Activated CD4-positive, alpha-beta T cell treated with anti-CD3 and anti-CD28 coated beads, Interleukin-2, Interleukin-6, amounts not matched to agents 100 ng/mL and 50 ng/mL, durations not matched to agents 16 hours and 8 hours (primary cell): ENCODE measurements around the gene CBLB.

Source experiments
- DNase-seq: peaks from one replicate; pipeline ENCODE4 v3.0.0-alpha.2; 2020

CBLB gene

DNA sequence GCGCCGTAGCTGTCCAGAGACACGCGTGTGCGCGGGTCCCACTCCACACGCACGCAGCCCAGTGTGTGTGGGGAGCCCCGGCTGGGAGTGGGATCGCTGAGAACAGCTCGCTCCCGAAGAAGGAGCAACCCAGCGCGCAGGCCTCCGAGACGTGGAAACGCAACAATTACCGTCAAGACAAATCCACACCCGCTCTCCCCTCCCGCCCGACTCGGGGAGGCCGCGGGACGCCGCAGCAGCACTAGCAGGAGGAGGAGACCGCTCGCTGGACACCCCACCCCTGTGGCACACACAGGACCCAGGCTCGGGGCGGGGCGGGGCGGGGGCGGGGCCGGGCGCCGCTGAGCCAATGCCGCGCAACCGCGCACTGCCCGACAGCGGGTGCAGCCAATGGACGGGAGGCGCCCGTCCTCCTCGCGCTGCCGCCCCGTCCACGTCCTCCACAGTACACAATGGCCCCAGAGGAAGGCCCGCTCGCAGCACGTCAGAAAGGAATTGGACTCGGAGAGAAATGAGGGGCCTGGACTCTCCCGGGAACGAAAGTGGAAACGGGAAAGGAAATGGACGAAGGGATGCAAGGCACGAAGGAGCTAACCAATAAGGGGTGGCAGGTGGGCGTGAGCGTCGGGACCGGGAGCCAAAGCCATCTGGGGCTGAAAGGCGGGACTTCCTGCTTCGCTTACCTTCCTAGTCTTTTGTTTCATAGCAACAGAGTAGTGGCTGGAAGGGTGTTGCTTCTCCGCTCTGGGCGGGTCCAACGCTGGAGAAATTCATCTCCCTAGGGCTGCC lies at the start of gene CBLB:
CBLB (minus strand) TSS at position 271 of the 789 bp plus-strand sequence. CDS start 1,435 bp downstream, outside the sequence.
- peak; percentile 88 for DNase-seq

DNA sequence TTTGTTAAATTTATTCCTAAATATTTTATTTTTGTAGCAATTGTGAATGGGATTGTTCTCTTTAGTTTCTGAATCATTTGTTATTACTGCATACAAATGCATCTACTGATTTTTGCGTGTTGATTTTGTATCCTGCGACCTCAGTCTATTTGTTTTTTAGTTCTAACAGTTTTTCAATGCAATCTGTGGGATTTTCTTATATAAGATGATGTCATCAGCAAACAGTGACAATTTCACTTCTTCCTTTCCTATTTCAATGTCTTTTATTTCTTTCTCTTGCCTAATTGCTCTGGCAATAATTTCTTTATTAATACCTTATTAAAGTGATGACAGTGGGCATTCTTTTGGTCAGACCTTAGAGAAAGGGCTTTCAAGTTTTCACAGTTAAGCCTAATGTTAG lies 48.0 kb upstream of the CBLB start:
- no peak for DNase-seq

DNA sequence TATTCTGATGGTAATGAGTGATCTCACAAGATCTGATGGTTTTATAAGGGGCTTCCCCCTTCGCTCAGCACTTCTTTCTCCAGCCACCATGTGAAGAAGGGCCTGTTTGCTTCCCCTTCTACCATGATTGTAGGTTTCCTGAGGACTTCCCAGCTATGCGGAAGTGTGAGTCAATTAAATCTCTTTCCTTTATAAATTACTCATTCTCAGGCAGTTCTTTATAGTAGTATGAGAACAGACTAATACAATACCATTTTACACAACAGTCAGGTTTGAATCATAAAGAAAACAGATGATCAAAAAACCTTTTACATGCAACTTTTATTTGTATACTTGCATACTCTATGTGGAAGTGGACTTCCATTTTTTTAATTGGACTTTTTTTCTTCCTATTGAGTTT lies 46.7 kb upstream of the CBLB start:
- DNase-seq = no peak

DNA sequence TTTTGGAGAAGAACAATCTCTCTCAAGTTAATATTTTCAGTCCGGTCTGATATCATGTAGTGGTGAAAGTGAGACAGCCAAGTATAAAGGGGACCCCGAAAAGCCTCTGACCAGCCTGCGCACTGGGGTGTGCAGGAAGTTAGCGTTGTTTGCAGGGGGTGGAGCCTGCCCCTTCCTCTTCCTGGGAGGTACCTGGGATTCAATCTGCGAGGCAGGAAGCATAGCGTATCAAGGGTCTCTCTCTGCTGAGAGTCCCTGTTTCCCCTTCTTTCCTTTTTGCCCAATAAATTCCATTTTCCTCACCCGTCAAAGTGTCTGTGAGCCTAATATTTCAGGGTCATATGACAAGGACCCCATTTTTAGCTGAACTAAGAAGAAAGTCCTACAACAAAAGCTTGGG lies 44.8 kb upstream of the CBLB start:
- DNase-seq = no peak

DNA sequence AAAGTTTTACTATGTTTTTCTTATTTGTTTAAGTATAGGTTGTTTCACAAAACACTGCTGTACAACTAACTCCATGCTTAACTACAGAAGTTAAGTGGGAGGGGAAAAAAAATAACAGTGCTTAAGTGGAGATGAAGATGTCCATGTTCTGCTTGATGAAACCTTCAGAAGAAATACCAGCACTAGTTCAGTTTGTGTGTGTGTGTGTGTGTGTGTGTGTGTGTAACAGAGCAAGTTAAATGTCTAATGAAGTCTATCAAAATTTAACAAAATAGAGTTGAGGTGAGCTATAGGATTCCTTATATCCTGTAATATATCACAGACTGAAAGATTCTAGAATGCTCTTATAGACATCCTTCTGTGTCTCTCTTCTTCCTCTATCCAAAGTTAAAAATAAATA lies 44.1 kb upstream of the CBLB start:
- no peak for DNase-seq

DNA sequence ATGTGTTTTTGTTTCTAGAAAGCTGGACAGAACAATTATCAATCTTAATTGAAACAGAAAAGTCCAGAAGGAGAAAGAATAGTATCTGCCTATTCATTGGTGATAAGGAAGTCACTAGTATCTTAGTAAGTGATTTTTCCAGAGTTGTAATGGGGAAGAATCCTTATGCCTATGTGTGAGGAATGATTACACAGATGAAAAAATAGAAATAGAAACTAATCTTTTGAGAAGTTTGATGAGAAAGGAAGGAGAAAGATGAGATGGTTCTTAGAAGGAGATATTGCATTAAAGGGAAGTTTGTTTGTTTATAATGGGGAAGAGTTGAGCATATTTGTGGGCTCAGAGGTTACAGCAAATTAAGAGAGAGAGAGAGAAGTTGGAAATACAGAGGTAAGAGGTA lies 42.7 kb upstream of the CBLB start:
- no peak for DNase-seq

DNA sequence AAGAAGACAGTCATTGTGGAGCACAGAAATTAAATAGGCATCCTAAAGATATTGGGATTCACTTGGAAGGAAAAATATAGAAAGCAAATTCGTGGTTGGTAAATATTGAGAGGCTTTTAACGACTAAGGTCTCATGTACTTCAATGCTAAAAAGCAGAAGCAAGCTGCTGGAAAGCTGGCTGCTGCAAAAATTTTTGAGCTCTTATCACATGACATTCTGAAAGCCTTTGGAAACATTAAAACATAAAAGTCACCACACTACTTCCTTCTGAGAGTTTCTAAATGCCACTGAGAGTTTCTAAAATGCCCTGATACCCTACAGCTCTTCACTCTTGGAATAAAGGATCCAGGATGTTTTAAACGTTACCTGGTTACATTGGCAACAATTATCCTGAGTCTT lies 39.0 kb upstream of the CBLB start:
- no peak for DNase-seq

DNA sequence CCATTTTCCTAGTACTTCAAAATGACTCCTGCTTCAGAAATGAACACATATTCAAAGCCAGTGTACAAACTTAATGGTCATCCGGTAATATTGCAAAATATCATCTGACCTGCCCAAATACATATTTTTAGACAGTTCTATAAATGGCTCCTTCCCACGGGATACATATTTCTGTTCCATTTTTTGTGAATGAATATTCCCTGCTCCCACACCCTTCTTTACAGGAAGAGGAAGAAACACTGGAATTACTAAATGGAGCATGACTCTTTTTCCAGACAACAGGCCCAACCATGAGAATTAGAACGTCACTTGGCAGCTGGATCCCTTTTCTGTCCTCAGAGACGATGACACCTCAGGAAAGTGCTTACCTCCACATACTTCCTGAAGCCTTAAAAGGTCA lies 38.0 kb upstream of the CBLB start:
- no peak for DNase-seq

DNA sequence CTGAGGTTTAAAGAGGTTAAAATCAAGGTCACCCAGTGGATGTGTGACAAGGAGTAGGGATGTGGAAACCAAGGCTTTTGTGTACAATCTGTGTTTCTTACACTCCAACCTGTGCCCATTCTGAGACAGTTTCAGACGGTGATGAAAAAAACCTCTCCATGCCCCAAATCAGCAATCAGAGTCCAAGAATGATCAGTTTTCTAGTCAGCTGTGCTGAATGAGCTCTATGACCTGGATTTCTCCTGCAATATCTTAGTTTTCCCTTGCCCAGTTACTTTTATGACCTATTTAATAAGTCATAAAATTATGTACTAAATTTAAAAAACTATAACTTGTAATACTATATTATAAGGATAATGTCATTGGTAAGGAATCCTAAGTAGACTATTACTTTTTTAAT lies 37.5 kb upstream of the CBLB start:
- no peak for DNase-seq

DNA sequence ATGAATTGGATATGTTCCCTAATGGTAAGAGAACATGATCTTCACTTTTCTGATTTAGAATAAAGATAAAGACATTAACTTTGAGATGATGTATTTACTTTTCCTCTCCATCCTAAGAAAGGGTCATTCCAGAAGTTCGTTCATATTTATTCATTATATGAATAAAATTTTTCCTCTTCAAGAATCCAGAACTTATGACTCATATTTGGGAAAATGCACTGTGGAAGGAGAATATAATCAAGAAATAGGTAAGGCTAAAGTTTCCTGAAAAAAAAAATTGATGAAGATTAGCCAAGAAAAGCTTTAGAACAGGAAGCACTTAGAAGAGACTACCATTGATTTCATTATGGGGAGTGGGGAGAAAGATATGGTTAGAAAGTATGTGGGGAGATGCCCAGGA lies 36.5 kb upstream of the CBLB start:
- no peak for DNase-seq

DNA sequence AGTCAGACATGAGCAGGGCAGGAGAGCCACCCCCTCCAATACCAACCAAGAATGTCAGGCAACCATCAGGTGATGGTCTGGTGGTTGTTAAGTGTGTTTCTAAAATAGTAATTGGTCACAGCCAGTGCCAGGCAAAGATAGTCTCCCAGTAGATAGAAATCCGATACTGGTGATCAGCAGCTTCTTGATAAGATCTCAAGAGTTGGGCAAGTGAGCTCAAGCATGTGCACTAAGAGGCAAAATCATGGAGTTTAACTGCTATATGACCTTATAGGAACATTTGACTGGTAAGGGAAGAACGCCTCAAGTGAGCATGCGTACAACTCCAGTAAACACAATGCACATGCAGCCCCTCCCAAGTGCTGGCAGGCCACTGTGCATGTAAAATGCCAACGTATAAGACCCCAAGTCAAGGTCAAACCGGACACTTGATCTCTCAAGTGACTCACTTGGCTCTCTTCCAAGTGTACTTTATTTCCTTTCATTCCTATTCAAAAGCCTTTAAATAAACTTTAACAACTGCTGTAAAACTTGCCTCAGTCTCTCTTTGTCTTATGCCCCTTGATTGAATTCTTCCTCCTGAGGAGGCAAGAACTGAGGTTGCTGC lies 36.0 kb upstream of the CBLB start:
- no peak for DNase-seq

DNA sequence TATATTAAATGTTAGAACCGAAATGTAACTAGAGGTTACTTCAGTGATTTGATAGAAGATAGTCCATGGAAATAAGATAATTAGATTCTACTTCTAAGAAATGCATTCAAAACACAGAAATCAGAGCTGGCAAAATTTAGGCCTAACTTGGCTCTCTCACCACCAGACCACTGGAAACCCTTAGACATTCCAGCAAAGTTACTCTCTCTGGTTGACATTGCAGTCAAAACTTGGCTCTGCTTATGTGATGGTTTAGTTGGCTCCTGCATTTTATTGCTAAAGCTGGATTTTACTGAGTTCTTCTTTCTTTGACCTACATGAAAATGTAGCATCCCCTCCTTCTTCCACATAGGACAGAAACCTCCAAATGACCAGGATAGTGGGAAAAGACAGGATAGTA lies 35.4 kb upstream of the CBLB start:
- no peak for DNase-seq

DNA sequence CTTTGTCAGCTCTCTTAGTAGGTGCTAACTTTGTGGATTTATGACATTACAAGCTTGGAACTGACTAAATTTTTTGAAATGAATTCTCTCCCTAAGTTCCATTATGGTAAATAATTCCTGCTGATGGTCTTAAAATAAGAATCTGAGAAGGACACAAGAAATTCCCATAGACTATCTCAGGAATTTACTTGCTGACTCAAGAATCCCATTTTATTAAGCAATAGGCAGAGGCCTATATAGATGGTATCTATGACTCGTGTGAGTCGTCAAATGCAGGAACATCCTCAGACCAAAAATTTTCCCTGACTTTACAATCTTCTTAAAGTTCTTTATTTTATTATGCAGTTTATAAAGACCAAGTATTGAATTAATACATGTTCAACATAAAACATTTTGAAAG lies 30.7 kb upstream of the CBLB start:
- DNase-seq = no peak

DNA sequence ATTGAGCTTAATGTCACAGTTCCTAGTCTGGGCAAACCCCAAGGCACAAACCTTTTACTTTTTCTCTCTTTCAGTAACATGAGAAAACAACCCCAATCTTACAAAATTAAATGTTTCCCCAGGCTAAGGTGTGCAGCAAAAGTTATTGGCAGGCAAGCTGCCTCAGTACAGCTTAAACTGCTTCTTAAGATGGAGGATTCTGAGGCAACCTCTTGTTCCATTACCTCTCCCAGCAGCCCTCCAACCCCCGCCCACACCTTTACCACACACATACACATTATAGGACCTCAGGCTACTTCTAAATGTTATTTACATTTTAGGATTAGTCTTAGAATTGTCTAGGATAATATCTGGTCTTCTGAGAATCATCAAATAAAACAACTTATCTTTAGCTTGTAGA lies 22.3 kb upstream of the CBLB start:
- DNase-seq = no peak

DNA sequence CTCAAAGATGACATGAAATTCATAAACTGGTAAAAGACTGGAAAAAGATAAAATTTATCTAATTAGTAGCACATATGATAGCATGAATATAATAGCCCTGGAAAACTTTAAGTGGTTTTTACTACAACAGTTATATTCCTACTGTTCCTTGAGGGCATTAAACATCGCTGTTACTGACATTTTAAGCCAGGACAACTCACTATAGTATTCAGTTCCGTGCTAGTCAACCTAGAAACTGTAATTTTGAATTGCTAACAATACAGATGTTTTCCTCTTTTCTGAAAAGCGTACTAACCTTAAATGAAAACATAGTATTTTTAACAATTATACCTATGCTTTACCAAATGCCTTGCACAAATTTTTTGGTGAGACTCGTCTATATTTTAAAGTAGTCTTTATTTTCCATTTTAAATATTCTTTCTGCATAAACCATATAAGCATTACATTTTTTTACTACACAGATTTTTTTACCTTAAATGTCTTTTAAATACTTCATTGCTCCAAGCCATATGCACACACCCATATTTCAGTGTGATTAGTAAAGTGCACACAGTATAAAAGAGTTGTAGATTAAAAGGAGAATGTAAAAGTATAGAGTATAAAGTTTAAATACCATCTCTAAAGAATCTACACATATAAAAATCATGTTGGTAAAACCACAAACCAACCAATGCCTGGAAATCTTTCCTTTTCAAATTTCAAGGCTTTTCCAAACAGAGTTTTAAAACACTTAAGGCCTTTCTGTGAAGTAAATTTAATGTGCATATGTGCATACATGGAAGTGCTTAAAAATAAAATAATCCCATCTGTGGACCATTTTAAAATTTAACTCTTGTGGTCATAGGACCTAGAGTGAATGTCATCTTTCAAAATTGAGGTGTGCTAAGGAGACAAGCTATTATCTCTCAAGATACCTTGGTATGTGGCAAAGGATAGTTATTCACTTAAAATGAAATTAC lies 20.1 kb upstream of the CBLB start:
- no peak for DNase-seq

DNA sequence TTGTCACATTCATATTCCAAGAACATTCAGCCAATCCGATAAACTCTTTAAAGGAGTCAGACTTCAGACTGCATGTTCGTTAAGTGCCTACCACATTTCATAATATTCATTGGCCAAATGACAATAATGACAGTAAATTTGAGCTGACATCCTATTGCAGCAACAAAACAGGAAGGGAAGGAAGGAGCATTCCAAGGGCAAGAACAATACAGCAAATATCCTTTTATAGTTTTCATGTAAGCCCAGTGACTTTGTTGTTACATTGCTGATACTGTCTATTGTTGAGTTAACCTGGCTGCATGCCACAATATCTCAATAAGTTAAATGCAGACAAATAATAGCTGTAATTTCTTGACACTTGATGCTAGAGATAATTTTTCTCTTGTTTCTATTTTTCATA lies 16.4 kb upstream of the CBLB start:
- no peak for DNase-seq

DNA sequence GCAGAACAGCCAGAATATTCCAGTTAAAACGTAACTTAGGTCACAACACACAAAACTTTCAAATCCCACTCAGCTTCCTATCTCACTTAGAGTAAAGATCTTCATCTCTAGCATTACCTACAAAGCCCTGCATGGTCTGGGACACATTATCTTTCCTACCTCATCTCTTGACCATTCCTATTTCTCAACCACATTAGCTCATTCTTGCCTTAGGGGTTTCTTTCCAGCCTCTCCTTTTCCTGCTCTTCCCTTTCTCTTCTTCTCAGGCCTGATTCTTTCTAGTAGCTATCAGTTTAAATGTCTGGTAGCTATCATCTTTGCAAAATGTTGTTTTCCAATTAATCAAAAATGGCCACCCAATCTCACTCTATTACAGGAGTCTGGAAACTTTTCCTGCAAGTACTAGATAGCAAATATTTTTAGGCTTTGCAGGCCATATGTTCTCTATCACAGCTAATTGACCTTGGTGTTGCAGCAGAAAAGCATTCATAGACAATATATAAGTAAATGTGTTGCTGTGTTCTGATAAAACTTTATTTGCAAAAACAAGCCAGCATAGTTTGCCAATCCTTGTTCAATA lies 15.1 kb upstream of the CBLB start:
- no peak for DNase-seq

DNA sequence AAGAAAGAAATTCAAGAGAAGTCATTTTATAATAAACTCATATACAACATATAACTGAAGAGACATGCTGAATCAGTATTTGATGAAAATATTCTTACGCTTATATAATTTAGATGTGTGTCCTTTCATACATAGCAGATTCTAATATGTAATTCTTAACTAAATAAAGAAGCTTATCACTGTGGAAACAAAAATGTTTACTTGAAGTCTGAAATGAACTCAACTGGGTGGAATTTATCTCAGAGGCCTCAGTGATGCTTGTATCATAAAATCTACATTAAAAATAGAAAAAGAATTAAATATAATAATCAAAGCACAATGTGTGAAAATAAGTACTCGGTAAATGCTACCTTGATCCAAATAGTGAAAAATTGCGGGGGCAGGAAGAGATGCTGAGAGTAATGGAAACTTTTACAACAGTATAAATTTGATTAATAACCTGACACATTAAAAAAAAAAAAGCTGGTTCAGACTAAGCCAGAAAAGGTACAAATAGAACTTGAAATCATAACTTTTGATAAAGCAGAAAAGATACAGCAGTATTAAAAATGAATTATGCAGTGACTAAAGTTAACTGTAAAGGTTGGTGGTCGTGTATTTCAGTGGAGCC lies 12.0 kb upstream of the CBLB start:
- DNase-seq = no peak

DNA sequence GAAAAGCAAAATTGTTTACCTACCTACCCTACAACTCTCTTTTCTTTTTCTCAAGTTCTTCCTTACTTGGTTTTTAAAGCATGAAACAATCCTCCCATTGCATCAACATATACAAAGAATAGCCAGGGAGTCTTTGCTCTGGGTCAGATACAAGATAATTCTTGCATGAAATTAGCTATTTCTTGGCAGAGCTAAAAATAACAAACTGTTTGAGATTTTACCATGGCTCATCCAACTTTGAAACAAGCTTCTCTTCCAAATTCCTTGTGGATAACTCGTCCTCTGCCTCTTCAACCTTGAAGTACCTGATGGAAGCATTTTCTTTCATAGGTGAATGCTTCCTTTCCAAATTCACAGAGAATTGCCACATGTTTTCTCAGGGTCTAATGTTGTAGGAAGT lies 9.2 kb upstream of the CBLB start:
- no peak for DNase-seq

DNA sequence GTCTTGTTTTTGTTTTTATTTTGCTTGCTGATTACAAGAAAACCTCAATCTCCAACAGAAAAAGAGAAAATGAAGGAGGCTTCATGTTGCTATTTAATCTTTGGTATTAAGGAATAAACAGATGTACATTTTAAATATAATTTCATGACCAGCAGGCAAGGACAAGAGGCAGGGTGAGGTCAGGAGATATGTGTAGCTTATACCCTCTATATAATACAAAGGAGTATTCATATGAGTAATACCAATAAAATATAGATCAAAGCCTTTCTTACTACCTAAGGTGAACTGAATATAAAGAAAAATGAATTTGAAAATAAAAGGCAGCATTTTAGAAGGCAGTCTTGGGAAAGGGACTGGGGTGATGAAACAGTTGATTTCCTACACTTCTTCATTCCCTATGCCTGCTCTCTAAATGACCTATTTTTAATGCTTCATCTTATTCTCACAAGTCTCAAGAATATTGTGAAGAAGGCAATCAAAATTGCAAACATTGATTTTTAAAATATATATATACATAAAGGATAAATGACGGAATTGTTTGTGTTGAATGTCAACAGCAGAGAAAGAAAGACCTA lies 8.6 kb upstream of the CBLB start:
- no peak for DNase-seq

DNA sequence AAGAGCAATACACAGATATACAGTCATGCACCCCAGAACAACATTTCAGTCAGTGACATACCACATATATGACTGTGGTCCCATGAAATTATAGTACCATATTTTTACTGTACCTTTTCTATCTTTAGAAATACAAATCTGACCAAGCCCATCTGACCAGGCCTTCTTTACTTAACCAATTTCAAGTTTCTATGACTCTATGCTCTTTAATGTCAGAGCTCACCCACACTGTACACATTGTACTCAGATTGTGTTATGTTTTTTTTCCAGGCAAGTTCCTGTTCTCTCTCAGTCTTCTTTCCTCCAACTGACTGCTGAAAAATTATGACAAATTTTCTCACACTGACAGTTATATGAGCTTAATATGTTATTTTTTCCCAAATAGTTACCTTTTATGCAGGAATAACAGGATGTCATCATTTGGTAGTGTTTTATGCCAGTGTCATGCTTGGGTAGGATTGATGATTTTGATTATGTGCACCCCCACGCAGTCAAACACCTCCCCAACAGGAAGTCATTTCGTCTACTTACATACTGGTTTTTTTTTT lies 8.0 kb upstream of the CBLB start:
- no peak for DNase-seq
